Activated B cell treated with CpG ODN at 0.5 μM for 24 hours (primary cell): Measurements from ENCODE around the gene TEF. TPM values are rescaled to one million over a fixed set of nuclear protein-coding genes. Genes with fewer than 3 reads are reported as not detected.
A peak's percentile ranks its signal among the peaks of the same experiment; 100 is the strongest.

ENCODE experiments used
- ATAC-seq: fragments of 200-7000 bp; cut with Tn5 transposase; one replicate; pipeline ENCODE4 v1.10.0; 2021; ENCODE audit warnings: low read depth, mild to moderate bottlenecking, moderate library complexity
- CTCF ChIA-PET: fragments of 350-600 bp; sonication (Branson Sonifier 250); formaldehyde crosslinking; loops from one replicate; lab custom pipeline; 2021; ENCODE audit warnings: antibody characterized with exemption; lab: Charles Lee
- POLR2A ChIA-PET: fragments of 350-600 bp; sonication (Branson Sonifier 250); formaldehyde crosslinking; loops from one replicate; lab custom pipeline; 2021; ENCODE audit warnings: antibody characterized with exemption; lab: Charles Lee
- DNase-seq: peaks from one replicate; pipeline ENCODE4 v3.0.0; 2022
- H3K27ac Mint-ChIP-seq: one replicate; pipeline ENCODE4 v1.8.0; 2020; ENCODE audit warnings: mixed read lengths
- H3K27me3 Mint-ChIP-seq: one replicate; pipeline ENCODE4 v1.8.0; 2021; ENCODE audit warnings: mixed read lengths
- H3K36me3 Mint-ChIP-seq: one replicate; pipeline ENCODE4 v1.8.0; 2021; ENCODE audit warnings: low read depth, mixed read lengths
- H3K4me1 Mint-ChIP-seq: one replicate; pipeline ENCODE4 v1.8.0; 2021; ENCODE audit warnings: mixed read lengths
- H3K4me3 Mint-ChIP-seq: one replicate; pipeline ENCODE4 v1.8.0; 2020; ENCODE audit warnings: mild to moderate bottlenecking, mixed read lengths
- H3K9me3 Mint-ChIP-seq: one replicate; pipeline ENCODE4 v1.8.0; 2020; ENCODE audit warnings: mixed read lengths
- CTCF ChIP-seq: fragments of 200-600 bp; IDR thresholded peaks from one replicate; pipeline ENCODE4 v1.8.0; 2022; ENCODE audit warnings: antibody characterized with exemption, mild to moderate bottlenecking
- intact Hi-C: fragments of 100-400 bp; cut with micrococcal nuclease; formaldehyde crosslinking; loops from one replicate; pipeline ENCODE4 v1.15.1; 2024
- total RNA-seq: library from RNA; stranded (reverse); gene quantifications from 2 replicates; pipeline ENCODE4 v1.2.3, GENCODE V29; 2022

The TEF gene
- total RNA-seq, 1 donor from 2014 or later = 5.2 TPM

GRCh38 chr22:41417622-41418390 lies 36.1 kb downstream of the TEF start:
- H3K4me3 Mint-ChIP-seq = no peak overlapping the region
- ChIA-PET POLR2A (interaction anchor here (1.3 to 3.2 kb wide), 2 partner anchors 28 to 36 kb away, joined by 5 to 25 read pairs; partner anchors contain the start of genes TEF and TOB2), CTCF (interaction anchor here (1.7 kb wide), 1 partner anchor 14 kb away, joined by 4 read pairs; no protein-coding TSS in a partner anchor)
- intact Hi-C loops = no loop called here
- DNase-seq = no peak
- H3K9me3 Mint-ChIP-seq = no peaks in the 10 kb centered on the region
- ATAC-seq = no peak
- no peaks in the 10 kb centered on the region for H3K27me3 Mint-ChIP-seq
- no peak overlapping the region for H3K27ac Mint-ChIP-seq
- peaks cover 52% of the 10 kb centered on the region for H3K4me1 Mint-ChIP-seq
- peaks cover 14% of the 10 kb centered on the region for H3K36me3 Mint-ChIP-seq
- no peak for TF ChIP-seq CTCF

GRCh38 chr22:41418717-41419116 lies 37.0 kb downstream of the TEF start:
- no peak for ATAC-seq
- Mint-ChIP-seq H3K9me3 (no peaks in the 10 kb centered on the region), H3K4me1 (peaks cover 54% of the 10 kb centered on the region), H3K27me3 (no peaks in the 10 kb centered on the region), H3K4me3 (no peak overlapping the region), H3K36me3 (peaks cover 18% of the 10 kb centered on the region), H3K27ac (no peak overlapping the region)
- DNase-seq = no peak
- no peak for TF ChIP-seq CTCF
- intact Hi-C loops = no loop called here
- POLR2A ChIA-PET = interaction anchor here (0.5 to 3.2 kb wide), 3 partner anchors 10 to 60 kb away, joined by 3 to 25 read pairs (median 3); partner anchors contain the start of gene TOB2
- CTCF ChIA-PET = interaction anchor here (0.6 to 1.7 kb wide), 2 partner anchors 15 to 53 kb away, joined by 4 read pairs; no protein-coding TSS in a partner anchor

GRCh38 chr22:41425660-41426365 lies 44.1 kb downstream of the TEF start:
- DNase-seq = no peak
- Mint-ChIP-seq H3K9me3 (no peaks in the 10 kb centered on the region), H3K27ac (peak overlapping the region; percentile 73), H3K36me3 (peaks cover 46% of the 10 kb centered on the region), H3K4me3 (peak overlapping the region; percentile 25), H3K27me3 (no peaks in the 10 kb centered on the region), H3K4me1 (peaks cover 46% of the 10 kb centered on the region)
- ChIA-PET CTCF (interaction anchor here (1.4 to 1.8 kb wide), 3 partner anchors 11 to 91 kb away, joined by 3 to 4 read pairs (median 4); no protein-coding TSS in a partner anchor), POLR2A (interaction anchor here (0.7 to 5.3 kb wide), 7 partner anchors 17 to 358 kb away, joined by 5 to 46 read pairs (median 8); partner anchors contain the start of genes ACO2, PHF5A and TOB2)
- no peak for TF ChIP-seq CTCF
- intact Hi-C loops = loop anchor here (2.0 kb wide), 1 partner anchor 19 kb away; no protein-coding TSS in a partner anchor
- ATAC-seq = peak; percentile 63

- peaks cover 25% of the 10 kb centered on the region for H3K4me1 Mint-ChIP-seq
- ATAC-seq (no peak), DNase-seq (no peak)
- intact Hi-C loops = no loop called here
- TF ChIP-seq CTCF = no peak
- no peaks in the 10 kb centered on the region for H3K9me3 Mint-ChIP-seq
- no peaks in the 10 kb centered on the region for H3K27me3 Mint-ChIP-seq
- POLR2A ChIA-PET = interaction anchor here (0.9 kb wide), 1 partner anchor 19 kb away, joined by 4 read pairs; no protein-coding TSS in a partner anchor
- CTCF ChIA-PET = no interaction called here
- H3K27ac Mint-ChIP-seq = no peak overlapping the region
- H3K4me3 Mint-ChIP-seq = no peak overlapping the region
- H3K36me3 Mint-ChIP-seq = peaks cover 54% of the 10 kb centered on the region
Measured at GRCh38 chr22:41429232-41429950, 47.6 kb downstream of the TEF start.
